GM21515 (cell line): ENCODE measurements around the gene TTC39C.
"Not testable (repeated sequence)": the region's sequence is repeated elsewhere in the genome, so short reads cannot be mapped to it uniquely, and the experiment has no call there.

Experiments
- ATAC-seq: cut with Tn5 transposase; IDR thresholded peaks from one replicate; pipeline ENCODE4 v1.9.1; 2021; ENCODE audit not compliant: unreplicated experiment

The TTC39C gene

DNA sequence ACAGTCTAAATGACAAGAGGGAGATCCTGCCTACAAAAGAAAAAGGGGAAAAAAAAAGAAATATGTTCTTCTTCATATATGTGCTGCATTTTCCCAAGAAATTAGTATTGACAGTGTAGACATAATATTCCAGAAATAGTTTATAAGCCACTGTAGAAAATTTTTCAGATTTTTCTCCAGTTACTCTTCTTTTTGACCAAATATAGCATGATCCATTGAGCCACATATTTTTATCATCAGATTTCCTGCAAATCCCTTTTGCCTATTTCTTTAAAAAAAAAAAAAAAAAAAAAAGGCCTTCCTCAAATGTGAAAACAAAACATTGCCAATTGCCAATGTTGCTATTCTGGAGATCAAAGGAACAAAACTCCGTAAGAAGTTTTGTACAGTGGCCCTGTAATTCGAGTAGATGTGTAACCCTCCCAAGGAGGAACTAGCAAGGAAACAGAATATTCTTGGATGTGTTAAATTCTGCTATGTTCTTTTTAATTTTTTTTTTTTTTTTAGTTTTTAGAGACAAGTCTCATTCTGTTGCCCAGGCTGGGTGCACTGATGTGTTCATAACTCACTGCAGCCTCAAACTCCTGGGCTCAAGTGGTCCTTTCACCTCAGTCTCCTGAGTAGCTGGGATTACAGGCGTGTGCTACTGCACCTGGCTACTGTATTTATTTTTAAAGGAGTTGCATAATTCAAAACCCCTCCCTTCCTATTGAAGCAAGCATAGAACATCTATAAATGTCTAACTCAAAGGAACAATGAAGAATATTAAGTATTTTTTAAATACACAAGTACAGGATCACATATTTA lies 111.8 kb downstream of the TTC39C start:
- no peak for ATAC-seq

DNA sequence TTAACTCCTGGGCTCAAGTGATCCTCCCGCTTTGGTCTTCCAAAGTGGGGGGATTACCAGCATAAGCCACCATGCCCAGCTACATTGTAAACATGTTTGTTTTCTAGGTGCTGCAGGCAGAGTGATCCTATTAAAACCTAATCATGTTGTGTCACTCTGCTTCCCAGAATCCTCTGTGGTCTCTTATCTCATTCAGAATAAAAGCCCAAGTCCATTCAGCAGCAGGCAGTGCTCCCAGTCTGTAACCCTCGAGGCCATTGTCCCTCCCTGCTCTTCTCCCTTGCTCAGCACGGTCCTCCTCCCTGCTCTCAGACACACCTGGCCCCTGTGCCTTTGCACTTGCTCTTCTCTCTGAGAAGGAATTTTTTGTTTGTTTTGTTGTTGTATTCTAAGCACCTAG lies 113.2 kb downstream of the TTC39C start:
- no peak for ATAC-seq

DNA sequence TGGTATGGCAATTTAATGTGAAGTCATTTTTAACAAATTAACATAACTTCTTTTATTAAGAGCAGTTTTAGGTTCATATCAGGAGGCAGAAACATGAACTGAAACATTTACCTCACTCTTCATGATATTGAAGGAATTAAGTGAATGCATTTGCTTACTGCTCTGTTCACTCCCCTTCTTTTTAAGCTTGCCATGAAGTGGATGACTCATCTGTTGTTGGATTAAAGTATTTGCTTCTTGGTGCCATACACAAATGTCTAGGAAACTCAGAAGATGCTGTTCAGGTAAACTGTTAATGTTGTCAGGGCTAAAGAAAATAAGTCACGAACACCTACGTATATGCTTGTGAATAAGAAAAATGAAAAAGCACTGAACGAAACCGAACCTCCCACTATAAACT lies 114.1 kb downstream of the TTC39C start:
- no peak for ATAC-seq

DNA sequence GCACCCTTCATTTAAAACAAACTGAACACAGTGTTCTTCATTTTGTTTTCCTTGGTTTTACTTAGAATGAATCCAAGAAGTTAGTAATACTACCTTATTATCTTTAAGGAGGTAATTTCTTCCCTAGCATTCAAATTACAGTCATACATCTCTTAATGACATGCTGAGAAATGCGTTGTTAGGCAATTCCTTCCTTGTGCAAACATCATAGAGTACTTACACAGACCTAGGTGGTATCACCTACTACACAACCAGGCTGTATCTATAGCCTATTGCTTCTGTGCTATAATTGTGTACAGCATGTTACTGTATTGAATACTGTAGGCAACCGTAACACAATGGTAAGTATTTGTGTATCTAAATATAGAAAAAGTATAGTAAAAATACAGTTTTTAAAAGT lies 115.9 kb downstream of the TTC39C start:
- ATAC-seq, result no peak

DNA sequence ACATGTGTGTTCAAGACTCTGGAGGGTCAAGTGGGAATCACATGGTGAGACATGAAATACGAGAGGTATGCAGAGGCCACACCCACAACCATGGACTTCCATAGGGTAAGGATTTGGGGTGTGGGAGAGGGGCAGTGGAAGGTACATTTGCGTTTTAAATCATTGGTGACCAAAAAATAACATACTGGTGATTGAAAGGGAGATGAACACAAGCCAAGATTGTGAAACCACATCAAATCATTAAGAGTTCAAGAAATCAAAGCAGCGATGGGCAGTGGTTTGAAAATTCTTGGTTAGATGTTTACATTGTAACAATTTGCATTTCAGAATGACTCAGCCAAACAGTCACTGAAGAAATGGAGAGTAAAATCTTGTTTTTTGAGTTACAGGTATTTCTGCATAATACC lies 122.4 kb downstream of the TTC39C start:
- no peak for ATAC-seq

DNA sequence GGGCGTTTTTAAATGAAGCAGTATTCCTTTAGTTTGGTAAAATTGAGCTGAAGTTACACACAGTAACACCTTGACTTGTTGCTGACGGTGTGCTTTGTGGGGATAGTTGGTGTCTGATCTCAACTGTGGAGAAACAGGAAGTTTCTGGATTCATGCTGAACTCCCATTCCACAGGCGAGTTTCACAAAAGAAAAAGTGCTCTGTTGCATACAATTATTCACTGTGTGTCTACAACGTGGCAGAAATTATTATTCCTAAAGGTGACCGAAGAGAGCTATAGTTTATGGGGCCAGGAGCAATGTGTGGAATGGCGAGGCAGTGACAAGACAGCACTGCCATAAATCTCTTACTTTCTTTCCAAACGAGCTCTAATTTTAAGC lies 123.8 kb downstream of the TTC39C start:
- ATAC-seq, result peak; percentile 5

DNA sequence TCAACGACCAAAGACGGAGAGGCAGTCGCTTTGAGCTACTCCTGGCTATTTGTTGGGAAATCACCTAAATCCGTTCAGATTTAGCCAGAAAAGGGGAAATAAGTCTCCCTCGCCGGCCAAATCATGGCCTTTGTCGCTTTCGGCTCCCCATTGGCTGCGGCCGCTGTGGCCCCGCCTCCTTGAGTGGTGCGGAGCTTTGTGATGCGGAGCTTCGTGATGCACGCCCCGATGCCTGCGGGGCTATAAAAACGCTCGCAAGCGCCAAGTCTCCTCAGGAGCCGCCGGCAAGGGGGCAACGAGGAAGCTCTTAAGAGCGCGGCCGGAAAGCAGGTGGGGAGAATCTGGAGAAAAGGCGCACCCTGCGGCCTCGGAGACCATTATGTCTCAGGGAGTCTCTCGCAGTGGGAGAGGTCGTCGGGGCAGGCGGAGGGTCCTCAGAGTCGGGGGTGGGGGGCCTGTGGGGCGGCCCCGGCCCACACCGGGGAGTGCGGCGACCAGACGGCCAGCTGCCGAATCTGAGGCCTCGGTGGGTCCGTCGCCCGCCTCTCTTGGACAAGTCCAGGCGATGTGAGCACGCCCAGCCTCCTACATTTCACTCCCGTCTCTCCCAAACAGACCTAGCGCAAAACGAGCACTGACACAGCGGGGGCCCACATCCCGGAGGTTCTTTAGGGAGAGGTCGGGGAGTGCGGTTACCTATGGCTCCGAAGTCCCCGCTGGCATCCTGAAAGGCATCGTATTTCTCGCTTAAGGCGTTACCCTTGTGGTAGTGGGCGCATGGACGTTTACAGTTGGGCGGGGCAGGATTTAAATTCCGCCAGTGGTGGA lies 124.4 kb downstream of the TTC39C start, which contains the start of gene CABYR:
CABYR (plus strand) TSS at position 274 of the 828 bp plus-strand sequence. CDS start 4,053 bp downstream, outside the sequence.
- ATAC-seq, result peak; percentile 91

DNA sequence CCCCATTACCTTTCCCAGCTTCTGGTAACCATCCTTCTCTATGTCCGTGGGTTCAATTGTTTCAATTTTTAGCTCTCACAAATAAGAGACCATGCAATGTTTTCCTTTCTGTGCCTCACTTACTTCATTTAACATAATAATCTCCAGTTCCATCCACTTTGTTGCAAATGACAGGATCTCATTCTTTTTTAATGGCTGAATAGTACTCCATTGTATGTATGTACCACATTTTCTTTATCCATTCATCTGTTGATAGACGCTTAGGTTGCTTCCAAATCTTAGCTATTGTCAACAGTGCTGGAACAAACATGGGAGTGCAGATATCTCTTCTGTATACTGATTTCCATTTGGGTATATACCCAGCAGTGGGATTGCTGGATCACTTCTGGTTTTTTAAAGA lies 126.1 kb downstream of the TTC39C start:
- ATAC-seq, result no peak

DNA sequence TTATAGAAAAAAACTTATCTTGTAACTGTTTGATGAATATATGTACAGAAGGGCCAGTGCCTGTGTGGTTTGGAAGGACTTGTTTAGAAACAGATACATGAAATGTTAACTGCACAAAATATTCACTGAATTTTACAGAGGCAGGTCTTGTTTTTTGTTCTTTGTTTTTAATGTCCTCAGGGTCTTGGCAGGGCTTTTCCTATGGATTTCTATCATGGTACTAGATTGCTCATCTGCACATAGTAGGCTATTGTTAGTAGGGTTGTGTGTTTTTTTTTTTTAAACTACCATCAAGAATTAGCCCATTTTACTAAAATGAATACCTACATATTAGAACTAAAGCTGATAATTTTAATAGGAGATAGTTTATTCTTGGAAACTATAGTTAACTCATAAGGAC lies 127.8 kb downstream of the TTC39C start:
- ATAC-seq, result no peak

DNA sequence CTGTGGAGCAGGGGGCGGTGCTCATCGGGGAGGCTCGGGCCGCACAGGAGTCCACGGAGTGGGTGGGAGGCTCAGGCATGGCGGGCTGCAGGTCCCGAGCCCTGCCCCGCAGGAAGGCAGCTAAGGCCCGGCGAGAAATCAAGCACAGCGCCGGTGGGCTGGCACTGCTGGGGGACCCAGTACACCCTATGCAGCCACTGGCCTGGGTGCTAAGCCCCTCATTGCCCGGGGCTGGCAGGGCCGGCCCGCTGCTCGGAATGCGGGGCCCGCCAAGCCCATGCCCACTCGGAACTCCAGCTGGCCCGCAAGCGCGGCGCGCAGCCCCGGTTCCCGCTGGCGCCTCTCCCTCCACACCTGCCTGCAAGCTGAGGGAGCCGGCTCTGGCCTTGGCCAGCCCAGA lies 135.0 kb downstream of the TTC39C start:
- ATAC-seq, result not testable (repeated sequence)

DNA sequence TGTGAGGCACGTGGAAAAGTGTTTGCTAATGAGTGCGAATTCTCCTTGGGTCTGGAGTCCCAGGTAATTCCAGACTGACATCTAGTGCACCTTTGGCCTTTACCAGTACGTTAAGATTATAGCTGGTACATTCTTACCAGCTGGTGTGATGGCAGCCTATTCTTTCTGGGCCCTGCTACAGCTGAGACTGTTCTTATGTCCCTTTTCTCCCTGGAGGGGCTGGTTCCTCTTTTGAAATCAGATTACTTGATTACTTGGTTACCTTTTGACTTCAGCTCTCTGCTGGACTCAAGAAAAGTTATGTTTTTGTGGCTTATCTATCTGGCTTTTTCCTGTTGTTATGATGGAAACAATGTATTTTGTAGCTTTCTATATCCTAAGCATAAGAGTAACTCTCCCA lies 138.8 kb downstream of the TTC39C start:
- no peak for ATAC-seq

DNA sequence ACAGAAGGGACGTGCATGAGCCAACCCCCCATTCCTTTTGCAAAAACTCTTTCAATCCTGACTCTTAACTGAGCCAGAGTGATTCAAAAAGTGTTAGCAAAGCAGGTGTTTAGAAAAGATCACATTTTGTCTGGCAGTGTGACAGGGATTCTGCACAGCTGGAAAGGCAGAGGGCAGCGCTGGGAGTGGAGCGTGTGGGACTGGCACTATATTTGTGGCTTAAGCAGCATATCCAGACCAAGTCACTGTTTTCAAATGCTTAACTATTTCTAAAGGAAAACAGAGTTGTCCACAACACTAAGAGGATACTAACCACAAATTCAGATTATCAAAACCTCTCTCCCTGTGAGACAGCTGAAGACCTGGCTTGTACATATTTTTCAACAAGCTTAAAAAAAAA lies 143.3 kb downstream of the TTC39C start:
- no peak for ATAC-seq

DNA sequence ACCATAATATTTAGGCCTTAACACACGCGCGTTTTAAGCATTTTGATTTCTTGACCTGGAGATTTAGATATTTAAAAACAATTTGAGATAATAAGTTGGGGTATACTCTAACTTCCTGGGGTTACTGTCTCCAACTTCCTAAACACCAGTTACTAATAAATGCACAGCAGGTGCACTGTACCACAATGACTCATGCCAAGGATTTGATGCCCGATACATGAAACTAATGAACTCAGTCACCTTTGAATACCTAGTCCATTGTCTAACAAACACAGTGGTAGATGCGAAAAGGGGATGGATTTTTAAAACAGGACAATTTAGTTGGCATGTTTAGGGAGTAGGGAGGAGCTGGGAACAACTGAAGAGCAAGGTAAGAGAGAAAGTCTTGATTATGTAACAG lies 145.5 kb downstream of the TTC39C start:
- ATAC-seq, result no peak

DNA sequence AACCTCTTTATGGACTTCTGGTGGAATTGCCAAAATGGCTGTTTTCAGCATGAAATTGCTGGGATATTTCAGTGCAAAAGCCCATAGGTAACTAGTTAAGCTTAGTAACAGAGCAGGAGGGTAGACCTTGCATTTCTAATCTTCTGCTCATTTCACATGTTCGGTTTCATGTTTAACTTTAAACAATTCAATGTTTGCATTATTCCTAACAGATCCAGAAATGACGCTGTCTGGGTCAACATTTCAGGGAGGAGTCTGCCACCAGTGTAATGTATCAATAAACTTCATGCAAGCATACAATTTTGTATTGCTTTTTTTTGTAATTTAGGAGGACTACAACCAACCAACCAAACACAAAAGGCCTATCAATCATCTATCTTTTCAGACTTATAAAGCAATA lies 146.8 kb downstream of the TTC39C start:
- no peak for ATAC-seq

DNA sequence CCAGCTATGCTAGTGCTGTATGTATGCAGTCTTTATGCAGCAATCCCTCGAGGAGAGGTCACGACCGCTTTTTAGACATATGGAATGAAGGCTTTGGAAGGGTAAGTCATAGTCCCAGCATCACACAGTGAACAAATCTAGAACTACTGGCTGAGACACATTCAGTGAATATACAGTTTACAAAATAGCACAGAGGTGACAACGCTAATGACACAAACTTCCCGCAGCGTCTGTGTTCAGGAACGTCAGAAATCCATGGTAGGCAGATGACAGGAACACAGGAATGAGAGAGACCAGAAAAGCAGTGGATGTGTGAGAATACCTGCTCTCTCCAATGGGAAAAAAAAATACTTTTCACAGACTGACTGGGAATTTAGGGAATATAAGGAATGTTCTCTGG lies 153.9 kb downstream of the TTC39C start:
- no peak for ATAC-seq

DNA sequence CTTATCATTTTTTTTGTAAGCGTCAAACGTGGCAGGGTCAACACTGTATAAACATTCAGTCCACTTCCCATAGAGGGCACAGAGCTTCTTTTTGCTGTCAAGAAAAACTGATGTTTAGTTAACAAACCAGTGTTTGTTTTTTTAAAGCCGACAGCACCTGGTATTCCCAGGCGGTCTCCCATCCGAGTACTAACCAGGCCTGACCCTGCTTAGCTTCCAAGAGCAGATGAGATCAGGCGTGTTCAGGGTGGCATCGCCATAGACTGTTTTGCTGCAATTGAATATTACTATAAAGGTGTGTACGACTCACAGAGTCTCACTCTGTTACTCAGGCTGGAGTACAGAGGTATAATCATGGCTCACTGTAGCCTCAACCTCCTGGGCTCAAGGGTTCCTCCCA lies 155.8 kb downstream of the TTC39C start:
- no peak for ATAC-seq

DNA sequence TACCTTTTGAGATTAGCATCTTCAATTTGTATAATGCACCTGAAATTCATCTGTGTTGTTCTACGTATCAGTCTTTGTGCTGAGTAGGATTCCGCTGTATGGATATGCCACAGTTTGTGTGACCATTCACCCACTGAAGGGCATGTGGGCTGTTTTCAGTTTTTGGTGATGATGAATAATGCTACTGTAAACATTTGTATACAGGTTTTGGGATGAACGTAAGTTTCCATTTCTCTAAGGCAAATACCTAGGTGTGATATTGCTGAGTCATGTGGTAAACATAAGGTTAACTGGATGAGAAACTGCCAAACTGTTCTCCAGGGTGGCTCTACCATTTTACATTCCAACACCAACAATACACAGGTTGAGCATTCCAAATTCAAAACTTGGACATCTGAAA lies 159.4 kb downstream of the TTC39C start:
- ATAC-seq, result no peak

DNA sequence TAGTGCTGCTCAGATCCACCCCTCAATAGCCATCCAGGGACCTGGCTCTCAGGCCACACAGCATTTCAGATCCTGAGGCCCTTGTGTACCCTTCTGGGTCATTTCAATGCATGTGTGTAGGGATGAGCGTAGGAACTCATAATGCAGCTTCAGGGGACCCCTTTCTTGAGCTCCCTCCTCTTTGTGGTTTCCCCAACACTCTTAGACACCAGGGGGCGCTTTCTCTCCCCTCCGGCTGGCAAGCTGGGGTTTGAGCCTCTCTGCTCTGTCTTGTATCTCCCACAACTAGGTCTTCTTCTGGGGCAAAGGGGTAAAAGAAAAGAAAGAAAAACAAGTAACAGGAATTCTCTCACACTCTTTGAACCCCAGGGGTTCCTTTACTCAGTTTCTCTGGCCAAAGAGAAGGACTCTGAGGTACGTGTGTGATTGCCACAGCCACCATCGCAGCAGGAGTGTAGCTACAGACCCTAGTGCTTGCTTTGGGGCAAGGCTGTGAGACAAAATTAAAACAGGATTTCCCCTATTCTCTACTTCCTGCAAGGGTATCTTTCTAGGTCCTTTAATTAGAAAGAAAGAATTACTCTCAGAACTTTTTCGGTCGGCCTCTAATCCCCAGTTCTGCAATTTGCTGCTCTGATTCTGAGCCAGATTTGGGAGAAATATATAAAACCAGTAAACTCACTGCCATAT lies 162.3 kb downstream of the TTC39C start:
- peak; percentile 80 for ATAC-seq

DNA sequence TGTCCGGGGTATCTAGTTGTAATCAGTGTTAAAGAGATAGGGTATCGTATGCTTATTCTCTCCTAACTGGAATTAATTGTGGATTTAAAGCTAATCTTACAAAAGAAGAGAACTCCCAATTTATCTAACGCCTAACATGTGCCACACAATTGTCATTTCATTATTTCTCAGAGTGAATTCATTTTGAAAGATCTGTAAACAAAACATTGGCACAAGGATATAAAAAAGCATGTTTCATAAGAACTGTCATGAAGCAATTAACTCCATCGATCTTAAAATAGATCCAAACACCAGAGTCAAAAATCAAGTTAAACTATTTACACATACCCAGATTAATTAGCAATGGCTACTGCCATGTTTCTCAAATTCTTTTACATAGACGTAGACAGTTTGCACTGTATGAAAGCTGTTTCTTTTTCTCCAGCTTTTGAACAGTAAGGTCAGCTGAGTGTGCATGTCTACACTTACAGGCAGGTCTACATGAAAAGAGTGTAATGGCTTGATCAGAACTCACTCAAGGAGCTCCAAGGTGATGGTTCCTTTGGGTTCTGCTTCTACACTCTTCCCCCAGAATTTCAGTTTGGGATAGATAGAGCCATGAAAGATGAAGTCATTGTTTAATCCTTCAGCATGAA lies 163.1 kb downstream of the TTC39C start:
- no peak for ATAC-seq

DNA sequence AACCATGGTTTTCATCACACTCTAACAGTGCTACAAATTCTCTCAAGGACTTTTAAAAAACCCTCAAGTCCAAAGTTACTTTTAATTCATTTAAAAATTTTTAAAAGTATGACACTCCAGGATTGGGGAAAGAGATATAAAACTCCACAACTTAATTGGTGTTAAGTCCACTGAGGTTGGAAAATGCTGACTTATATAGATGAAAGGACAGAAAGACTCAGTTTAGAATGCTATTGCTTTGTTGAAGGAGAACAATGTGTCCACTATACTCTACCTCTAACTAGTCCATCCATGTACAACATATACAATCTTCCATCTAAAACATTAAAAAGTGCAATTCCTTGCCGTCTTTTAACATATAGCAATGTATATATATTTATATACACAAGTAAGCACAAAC lies 165.5 kb downstream of the TTC39C start:
- no peak for ATAC-seq

DNA sequence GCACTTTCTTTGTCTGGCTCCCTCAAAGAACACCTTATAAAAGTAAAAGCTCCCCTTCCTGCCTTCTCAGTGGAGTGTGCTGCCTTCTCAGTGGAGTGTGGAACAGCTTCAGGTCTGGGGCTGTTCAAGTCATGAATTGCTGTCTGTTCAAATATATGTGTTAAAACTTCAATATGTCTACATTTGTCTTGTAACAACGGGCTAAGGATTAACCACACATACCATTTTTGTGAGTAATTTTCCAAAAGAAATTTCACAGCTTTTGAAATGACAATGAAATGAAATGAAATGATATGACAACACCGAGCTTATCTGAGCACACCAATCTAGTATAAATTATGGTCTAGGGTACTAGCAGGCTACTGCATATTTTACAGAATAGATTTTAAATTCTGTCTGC lies 167.3 kb downstream of the TTC39C start:
- no peak for ATAC-seq
